Peyer's patch (tissue), 4 donors: ENCODE results near the gene MEGF9.

ENCODE experiments used
- POLR2A ChIP-seq, 2 donors: fragments of 450-650 bp; IDR thresholded peaks; one replicate each; pipeline ENCODE4 v1.5.1; 2017; ENCODE audit warnings: antibody characterized with exemption in 2 of 2, mild to moderate bottlenecking in 2 of 2, moderate library complexity in 2 of 2
- TF ChIP-seq, protein P1 (sequence below), 6 experiments: fragments of 450-650 bp in 4 of 6; fragments of 200-600 bp in 2 of 6; sonication (generic) in 1 of 6; IDR thresholded peaks; one replicate each; pipeline ENCODE4 v1.5.1; 2017 to 2019; ENCODE audit warnings: antibody characterized with exemption in 6 of 6, mild to moderate bottlenecking in 3 of 6, moderate library complexity in 1 of 6

DNA sequence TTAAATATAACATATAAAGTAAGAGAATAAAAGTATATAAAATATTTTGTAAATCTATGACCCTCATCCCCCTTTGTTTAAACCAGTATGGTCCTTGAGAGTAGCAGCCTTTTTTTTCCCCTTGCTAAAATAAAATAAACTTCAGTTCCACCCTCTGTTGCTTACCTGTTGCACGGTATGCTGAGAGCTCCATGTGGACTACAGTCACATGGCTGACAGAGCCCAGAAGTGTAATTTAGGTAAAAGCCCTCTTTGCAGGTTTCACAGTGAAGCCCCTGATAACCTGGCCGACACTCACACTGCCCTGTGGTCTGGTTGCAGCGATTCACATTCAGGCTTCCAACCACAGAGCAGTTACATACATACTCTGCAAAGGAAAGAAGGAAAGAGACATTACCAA lies 55.1 kb downstream of the MEGF9 start:
- TF ChIP-seq, protein P1, sequence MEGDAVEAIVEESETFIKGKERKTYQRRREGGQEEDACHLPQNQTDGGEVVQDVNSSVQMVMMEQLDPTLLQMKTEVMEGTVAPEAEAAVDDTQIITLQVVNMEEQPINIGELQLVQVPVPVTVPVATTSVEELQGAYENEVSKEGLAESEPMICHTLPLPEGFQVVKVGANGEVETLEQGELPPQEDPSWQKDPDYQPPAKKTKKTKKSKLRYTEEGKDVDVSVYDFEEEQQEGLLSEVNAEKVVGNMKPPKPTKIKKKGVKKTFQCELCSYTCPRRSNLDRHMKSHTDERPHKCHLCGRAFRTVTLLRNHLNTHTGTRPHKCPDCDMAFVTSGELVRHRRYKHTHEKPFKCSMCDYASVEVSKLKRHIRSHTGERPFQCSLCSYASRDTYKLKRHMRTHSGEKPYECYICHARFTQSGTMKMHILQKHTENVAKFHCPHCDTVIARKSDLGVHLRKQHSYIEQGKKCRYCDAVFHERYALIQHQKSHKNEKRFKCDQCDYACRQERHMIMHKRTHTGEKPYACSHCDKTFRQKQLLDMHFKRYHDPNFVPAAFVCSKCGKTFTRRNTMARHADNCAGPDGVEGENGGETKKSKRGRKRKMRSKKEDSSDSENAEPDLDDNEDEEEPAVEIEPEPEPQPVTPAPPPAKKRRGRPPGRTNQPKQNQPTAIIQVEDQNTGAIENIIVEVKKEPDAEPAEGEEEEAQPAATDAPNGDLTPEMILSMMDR (IDR thresholded peaks at IDR 0.05) = no peak
- TF ChIP-seq POLR2A (IDR thresholded peaks at IDR 0.05) = no peak
